C4-2B (cell line): ENCODE measurements around the gene TTC39B.

Experiments used
- H3K27ac ChIP-seq: fragments of 450-650 bp; 2 replicates; pipeline ENCODE4 v1.5.1; 2017
- CTCF ChIP-seq: fragments of 450-650 bp; conservative IDR thresholded peaks from 2 replicates; pipeline ENCODE4 v1.5.1; 2017; ENCODE audit warnings: mild to moderate bottlenecking
- ZFX ChIP-seq: fragments of 450-650 bp; IDR thresholded peaks from 2 replicates; pipeline ENCODE4 v1.6.1; 2017

The TTC39B gene

GRCh38 chr9:15211160-15211814 is 95.7 kb downstream of the TTC39B start:
- H3K27ac ChIP-seq, result no peak overlapping the region
- no peak for TF ChIP-seq ZFX
- peak; percentile 95 for TF ChIP-seq CTCF

GRCh38 chr9:15206903-15207696 is 99.9 kb downstream of the TTC39B start:
- no peak overlapping the region for H3K27ac ChIP-seq
- TF ChIP-seq ZFX (no peak), CTCF (no peak)

GRCh38 chr9:15205632-15206420 is 101.2 kb downstream of the TTC39B start:
- H3K27ac ChIP-seq, result no peak overlapping the region
- TF ChIP-seq CTCF, result no peak
- no peak for TF ChIP-seq ZFX

- H3K27ac ChIP-seq, result no peak overlapping the region
- TF ChIP-seq CTCF (no peak), ZFX (no peak)
These were observed 103.4 kb downstream of the TTC39B start for GRCh38 chr9:15203581-15203980.

GRCh38 chr9:15200111-15200510 is 106.9 kb downstream of the TTC39B start:
- TF ChIP-seq ZFX (no peak), CTCF (no peak)
- no peak overlapping the region for H3K27ac ChIP-seq

- H3K27ac ChIP-seq, result no peak overlapping the region
- TF ChIP-seq ZFX (no peak), CTCF (no peak)
These were observed 114.2 kb downstream of the TTC39B start for GRCh38 chr9:15192856-15193255.

- H3K27ac ChIP-seq, result no peak overlapping the region
- TF ChIP-seq ZFX, result no peak
These were observed 115.6 kb downstream of the TTC39B start for GRCh38 chr9:15191378-15191777.
